HL-60 (cell line): ENCODE measurements around the gene FFAR2.

Source experiments
- POLR2AphosphoS5 ChIP-seq: IDR thresholded peaks from 2 replicates; pipeline ENCODE4 v1.6.1; 2012; ENCODE audit warnings: low read depth
- TF ChIP-seq, protein P1 (sequence below): IDR thresholded peaks from one replicate; pipeline ENCODE4 v1.5.1; 2011; ENCODE audit warnings: low read length, control low read depth, inconsistent platforms; ENCODE audit not compliant: insufficient read depth
- TF ChIP-seq, protein P2 (sequence below): IDR thresholded peaks from 2 replicates; pipeline ENCODE4 v1.6.1; 2012; ENCODE audit warnings: low read depth; ENCODE audit not compliant: insufficient replicate concordance

DNA sequence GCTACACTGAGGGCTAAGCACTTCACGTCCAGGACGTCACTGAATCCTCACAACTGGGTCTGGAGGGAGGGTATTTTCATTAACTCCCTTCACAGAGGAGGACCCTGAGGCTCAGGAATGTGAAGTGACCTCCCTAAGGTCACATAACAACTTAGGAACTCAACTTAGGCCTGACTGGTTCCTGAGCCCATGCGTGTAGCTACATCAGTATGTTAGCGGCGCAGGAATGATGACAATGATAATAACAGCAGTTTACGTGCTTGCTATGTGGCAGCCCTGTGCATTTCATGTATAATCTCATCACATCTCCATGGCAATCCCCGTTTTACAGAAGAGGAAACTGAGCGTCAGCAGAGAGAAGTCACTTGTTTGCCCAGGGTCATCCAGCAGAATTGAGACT is 23.9 kb downstream of the FFAR2 start:
- TF ChIP-seq, protein P1, sequence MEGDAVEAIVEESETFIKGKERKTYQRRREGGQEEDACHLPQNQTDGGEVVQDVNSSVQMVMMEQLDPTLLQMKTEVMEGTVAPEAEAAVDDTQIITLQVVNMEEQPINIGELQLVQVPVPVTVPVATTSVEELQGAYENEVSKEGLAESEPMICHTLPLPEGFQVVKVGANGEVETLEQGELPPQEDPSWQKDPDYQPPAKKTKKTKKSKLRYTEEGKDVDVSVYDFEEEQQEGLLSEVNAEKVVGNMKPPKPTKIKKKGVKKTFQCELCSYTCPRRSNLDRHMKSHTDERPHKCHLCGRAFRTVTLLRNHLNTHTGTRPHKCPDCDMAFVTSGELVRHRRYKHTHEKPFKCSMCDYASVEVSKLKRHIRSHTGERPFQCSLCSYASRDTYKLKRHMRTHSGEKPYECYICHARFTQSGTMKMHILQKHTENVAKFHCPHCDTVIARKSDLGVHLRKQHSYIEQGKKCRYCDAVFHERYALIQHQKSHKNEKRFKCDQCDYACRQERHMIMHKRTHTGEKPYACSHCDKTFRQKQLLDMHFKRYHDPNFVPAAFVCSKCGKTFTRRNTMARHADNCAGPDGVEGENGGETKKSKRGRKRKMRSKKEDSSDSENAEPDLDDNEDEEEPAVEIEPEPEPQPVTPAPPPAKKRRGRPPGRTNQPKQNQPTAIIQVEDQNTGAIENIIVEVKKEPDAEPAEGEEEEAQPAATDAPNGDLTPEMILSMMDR, result no peak
- TF ChIP-seq, protein P2, sequence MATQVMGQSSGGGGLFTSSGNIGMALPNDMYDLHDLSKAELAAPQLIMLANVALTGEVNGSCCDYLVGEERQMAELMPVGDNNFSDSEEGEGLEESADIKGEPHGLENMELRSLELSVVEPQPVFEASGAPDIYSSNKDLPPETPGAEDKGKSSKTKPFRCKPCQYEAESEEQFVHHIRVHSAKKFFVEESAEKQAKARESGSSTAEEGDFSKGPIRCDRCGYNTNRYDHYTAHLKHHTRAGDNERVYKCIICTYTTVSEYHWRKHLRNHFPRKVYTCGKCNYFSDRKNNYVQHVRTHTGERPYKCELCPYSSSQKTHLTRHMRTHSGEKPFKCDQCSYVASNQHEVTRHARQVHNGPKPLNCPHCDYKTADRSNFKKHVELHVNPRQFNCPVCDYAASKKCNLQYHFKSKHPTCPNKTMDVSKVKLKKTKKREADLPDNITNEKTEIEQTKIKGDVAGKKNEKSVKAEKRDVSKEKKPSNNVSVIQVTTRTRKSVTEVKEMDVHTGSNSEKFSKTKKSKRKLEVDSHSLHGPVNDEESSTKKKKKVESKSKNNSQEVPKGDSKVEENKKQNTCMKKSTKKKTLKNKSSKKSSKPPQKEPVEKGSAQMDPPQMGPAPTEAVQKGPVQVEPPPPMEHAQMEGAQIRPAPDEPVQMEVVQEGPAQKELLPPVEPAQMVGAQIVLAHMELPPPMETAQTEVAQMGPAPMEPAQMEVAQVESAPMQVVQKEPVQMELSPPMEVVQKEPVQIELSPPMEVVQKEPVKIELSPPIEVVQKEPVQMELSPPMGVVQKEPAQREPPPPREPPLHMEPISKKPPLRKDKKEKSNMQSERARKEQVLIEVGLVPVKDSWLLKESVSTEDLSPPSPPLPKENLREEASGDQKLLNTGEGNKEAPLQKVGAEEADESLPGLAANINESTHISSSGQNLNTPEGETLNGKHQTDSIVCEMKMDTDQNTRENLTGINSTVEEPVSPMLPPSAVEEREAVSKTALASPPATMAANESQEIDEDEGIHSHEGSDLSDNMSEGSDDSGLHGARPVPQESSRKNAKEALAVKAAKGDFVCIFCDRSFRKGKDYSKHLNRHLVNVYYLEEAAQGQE, result no peak
- no peak for TF ChIP-seq POLR2AphosphoS5
